Measurements from ENCODE around the gene HNRNPD.
A peak's percentile ranks its signal among the peaks of the same experiment; 100 is the strongest.

The HNRNPD gene

GRCh38 chr4:82401600-82401999, 27.8 kb upstream of the HNRNPD start:
- Histone ChIP-seq H2AK5ac (ENCODE audit: low read length, severe bottlenecking) (no peak overlapping the region), H2BK15ac (ENCODE audit: low read depth, poor library complexity, severe bottlenecking) (no peak overlapping the region), H3K23ac (ENCODE audit: low read length in 2 of 2) (no peak overlapping the region), H2BK12ac (ENCODE audit: low read length in 2 of 2) (no peak overlapping the region), H4K8ac (ENCODE audit: low read length) (no peak overlapping the region), H3K4me2 (ENCODE audit: low read length, poor library complexity, severe bottlenecking) (no peak overlapping the region), H3K18ac (ENCODE audit: low read depth in 1 of 2, low read length in 2 of 2) (no peak overlapping the region), H3K9ac (ENCODE audit: low read length) (no peak overlapping the region), H4K91ac (ENCODE audit: low read length) (peak overlapping the region; percentile 50), H3K14ac (ENCODE audit: low read length in 2 of 2) (peak overlapping the region in 1 of 2 experiments; percentile 79), H3K4ac (ENCODE audit: low read depth in 1 of 2, low read length in 2 of 2) (no peak overlapping the region), H2BK120ac (ENCODE audit: low read depth, low read length) (no peak overlapping the region), H2AFZ (ENCODE audit: low read depth, low read length) (peak overlapping the region; percentile 27), H2BK5ac (ENCODE audit: low read depth, low read length, poor library complexity, severe bottlenecking) (no peak overlapping the region), H3K4me1 (ENCODE audit: control insufficient read depth, insufficient read depth, low read depth, low read length) (no peaks in the 10 kb centered on the region), H3K27ac (ENCODE audit: low read length, poor library complexity, severe bottlenecking) (no peak overlapping the region), H3K27me3 (ENCODE audit: control insufficient read depth in 1 of 2, insufficient read depth in 1 of 2, low read length in 2 of 2) (no peaks in the 10 kb centered on the region), H3K9me3 (ENCODE audit: control insufficient read depth, low read length) (no peaks in the 10 kb centered on the region), H3K79me1 (replicated peaks; ENCODE audit: low read length, poor library complexity, severe bottlenecking) (no peaks in the 10 kb centered on the region), H3K4me3 (ENCODE audit: insufficient read depth in 1 of 2, low read depth in 1 of 2, low read length in 2 of 2) (no peak overlapping the region), H3K36me3 (ENCODE audit: control insufficient read depth in 1 of 2, insufficient read depth in 2 of 2, low read depth in 1 of 2, low read length in 2 of 2) (no peaks in the 10 kb centered on the region)
- no peak for DNase-seq
- 98% methylated on average over 7 of the region's 7 CpGs for WGBS

GRCh38 chr4:82398263-82398662, 24.5 kb upstream of the HNRNPD start:
- Histone ChIP-seq H3K79me1 (replicated peaks; ENCODE audit: low read length, poor library complexity, severe bottlenecking) (no peaks in the 10 kb centered on the region), H3K4me1 (ENCODE audit: control insufficient read depth, insufficient read depth, low read depth, low read length) (no peaks in the 10 kb centered on the region), H3K9ac (ENCODE audit: low read length) (no peak overlapping the region), H3K36me3 (ENCODE audit: control insufficient read depth in 1 of 2, insufficient read depth in 2 of 2, low read depth in 1 of 2, low read length in 2 of 2) (no peaks in the 10 kb centered on the region), H2BK12ac (ENCODE audit: low read length in 2 of 2) (no peak overlapping the region), H4K91ac (ENCODE audit: low read length) (no peak overlapping the region), H3K18ac (ENCODE audit: low read depth in 1 of 2, low read length in 2 of 2) (no peak overlapping the region), H2BK5ac (ENCODE audit: low read depth, low read length, poor library complexity, severe bottlenecking) (no peak overlapping the region), H2BK120ac (ENCODE audit: low read depth, low read length) (no peak overlapping the region), H2AK5ac (ENCODE audit: low read length, severe bottlenecking) (no peak overlapping the region), H3K4ac (ENCODE audit: low read depth in 1 of 2, low read length in 2 of 2) (no peak overlapping the region), H2BK15ac (ENCODE audit: low read depth, poor library complexity, severe bottlenecking) (no peak overlapping the region), H4K8ac (ENCODE audit: low read length) (no peak overlapping the region), H2AFZ (ENCODE audit: low read depth, low read length) (no peak overlapping the region), H3K4me3 (ENCODE audit: insufficient read depth in 1 of 2, low read depth in 1 of 2, low read length in 2 of 2) (no peak overlapping the region), H3K9me3 (ENCODE audit: control insufficient read depth, low read length) (no peaks in the 10 kb centered on the region), H3K27ac (ENCODE audit: low read length, poor library complexity, severe bottlenecking) (no peak overlapping the region), H3K14ac (ENCODE audit: low read length in 2 of 2) (no peak overlapping the region), H3K4me2 (ENCODE audit: low read length, poor library complexity, severe bottlenecking) (no peak overlapping the region), H3K27me3 (ENCODE audit: control insufficient read depth in 1 of 2, insufficient read depth in 1 of 2, low read length in 2 of 2) (no peaks in the 10 kb centered on the region), H3K23ac (ENCODE audit: low read length in 2 of 2) (no peak overlapping the region)
- no peak for DNase-seq
- WGBS, result no CpG with 5 or more reads among the region's 1 CpG

DNA sequence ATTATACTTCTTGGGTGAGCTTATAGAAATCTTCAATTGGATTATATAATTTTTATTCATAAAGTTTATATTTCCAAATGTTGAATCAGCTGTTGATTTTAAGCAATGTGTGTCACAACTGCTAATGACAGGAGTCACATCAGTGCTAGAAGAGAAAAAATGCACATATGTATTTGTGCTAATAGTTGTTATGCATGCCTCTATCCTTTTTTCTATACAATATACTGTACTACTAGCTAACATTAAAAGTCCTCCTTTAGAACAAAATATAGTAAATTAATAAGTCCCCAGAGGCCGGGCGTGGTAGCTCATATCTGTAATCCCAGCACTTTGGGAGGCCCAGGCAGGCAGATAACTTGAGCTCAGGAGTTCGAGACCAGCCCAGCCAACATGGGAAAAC, 23.7 kb upstream of the HNRNPD start:
- Histone ChIP-seq H3K79me1 (replicated peaks; ENCODE audit: low read length, poor library complexity, severe bottlenecking) (no peaks in the 10 kb centered on the region), H4K91ac (ENCODE audit: low read length) (no peak overlapping the region), H3K4me2 (ENCODE audit: low read length, poor library complexity, severe bottlenecking) (no peak overlapping the region), H3K9ac (ENCODE audit: low read length) (no peak overlapping the region), H3K4me3 (ENCODE audit: insufficient read depth in 1 of 2, low read depth in 1 of 2, low read length in 2 of 2) (no peak overlapping the region), H2BK5ac (ENCODE audit: low read depth, low read length, poor library complexity, severe bottlenecking) (no peak overlapping the region), H2BK12ac (ENCODE audit: low read length in 2 of 2) (no peak overlapping the region), H3K27ac (ENCODE audit: low read length, poor library complexity, severe bottlenecking) (no peak overlapping the region), H2AK5ac (ENCODE audit: low read length, severe bottlenecking) (no peak overlapping the region), H4K8ac (ENCODE audit: low read length) (no peak overlapping the region), H3K14ac (ENCODE audit: low read length in 2 of 2) (no peak overlapping the region), H3K9me3 (ENCODE audit: control insufficient read depth, low read length) (no peaks in the 10 kb centered on the region), H3K27me3 (ENCODE audit: control insufficient read depth in 1 of 2, insufficient read depth in 1 of 2, low read length in 2 of 2) (no peaks in the 10 kb centered on the region), H3K4ac (ENCODE audit: low read depth in 1 of 2, low read length in 2 of 2) (no peak overlapping the region), H2BK120ac (ENCODE audit: low read depth, low read length) (no peak overlapping the region), H3K36me3 (ENCODE audit: control insufficient read depth in 1 of 2, insufficient read depth in 2 of 2, low read depth in 1 of 2, low read length in 2 of 2) (no peaks in the 10 kb centered on the region), H3K18ac (ENCODE audit: low read depth in 1 of 2, low read length in 2 of 2) (no peak overlapping the region), H3K4me1 (ENCODE audit: control insufficient read depth, insufficient read depth, low read depth, low read length) (no peaks in the 10 kb centered on the region), H3K23ac (ENCODE audit: low read length in 2 of 2) (no peak overlapping the region), H2AFZ (ENCODE audit: low read depth, low read length) (no peak overlapping the region), H2BK15ac (ENCODE audit: low read depth, poor library complexity, severe bottlenecking) (no peak overlapping the region)
- 94% methylated on average over 3 of the region's 3 CpGs for WGBS
- DNase-seq, result no peak

DNA sequence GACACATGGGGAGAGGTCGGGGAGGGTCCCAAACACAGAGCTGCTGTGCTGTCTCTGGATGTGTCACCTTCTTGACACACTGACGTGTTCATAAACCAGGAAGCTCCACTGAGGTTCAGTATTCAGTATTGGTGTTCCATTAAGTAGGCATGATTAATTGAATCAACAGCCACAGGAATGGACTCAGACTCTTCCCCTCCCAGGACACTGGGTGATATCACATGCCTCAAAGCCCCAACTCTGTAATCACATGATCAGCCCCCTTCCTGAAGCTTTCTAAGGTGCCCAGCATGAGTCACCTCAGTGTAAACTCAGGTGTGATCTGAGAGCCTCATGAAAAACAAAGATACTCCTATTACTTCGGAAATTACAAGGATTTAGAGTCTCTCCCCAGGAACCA, 21.1 kb upstream of the HNRNPD start:
- Histone ChIP-seq H4K91ac (ENCODE audit: low read length) (no peak overlapping the region), H3K9me3 (ENCODE audit: control insufficient read depth, low read length) (no peaks in the 10 kb centered on the region), H2AK5ac (ENCODE audit: low read length, severe bottlenecking) (no peak overlapping the region), H4K8ac (ENCODE audit: low read length) (no peak overlapping the region), H3K18ac (ENCODE audit: low read depth in 1 of 2, low read length in 2 of 2) (no peak overlapping the region), H3K4me2 (ENCODE audit: low read length, poor library complexity, severe bottlenecking) (no peak overlapping the region), H3K9ac (ENCODE audit: low read length) (no peak overlapping the region), H3K27ac (ENCODE audit: low read length, poor library complexity, severe bottlenecking) (no peak overlapping the region), H2BK15ac (ENCODE audit: low read depth, poor library complexity, severe bottlenecking) (no peak overlapping the region), H2BK12ac (ENCODE audit: low read length in 2 of 2) (no peak overlapping the region), H3K36me3 (ENCODE audit: control insufficient read depth in 1 of 2, insufficient read depth in 2 of 2, low read depth in 1 of 2, low read length in 2 of 2) (no peaks in the 10 kb centered on the region), H3K4ac (ENCODE audit: low read depth in 1 of 2, low read length in 2 of 2) (no peak overlapping the region), H3K79me1 (replicated peaks; ENCODE audit: low read length, poor library complexity, severe bottlenecking) (no peaks in the 10 kb centered on the region), H3K27me3 (ENCODE audit: control insufficient read depth in 1 of 2, insufficient read depth in 1 of 2, low read length in 2 of 2) (no peaks in the 10 kb centered on the region), H3K14ac (ENCODE audit: low read length in 2 of 2) (no peak overlapping the region), H3K23ac (ENCODE audit: low read length in 2 of 2) (no peak overlapping the region), H2AFZ (ENCODE audit: low read depth, low read length) (no peak overlapping the region), H2BK5ac (ENCODE audit: low read depth, low read length, poor library complexity, severe bottlenecking) (no peak overlapping the region), H3K4me3 (ENCODE audit: insufficient read depth in 1 of 2, low read depth in 1 of 2, low read length in 2 of 2) (no peak overlapping the region), H2BK120ac (ENCODE audit: low read depth, low read length) (no peak overlapping the region), H3K4me1 (ENCODE audit: control insufficient read depth, insufficient read depth, low read depth, low read length) (no peaks in the 10 kb centered on the region)
- WGBS, result 92% methylated on average over 3 of the region's 3 CpGs
- no peak for DNase-seq
